Midbrain (tissue), 1 donor: ENCODE measurements around the gene CBARP.

ENCODE experiments used
- DNase-seq: peaks from one replicate; lab custom pipeline; 2025; lab: John Stamatoyannopoulos, UW

The CBARP gene

DNA sequence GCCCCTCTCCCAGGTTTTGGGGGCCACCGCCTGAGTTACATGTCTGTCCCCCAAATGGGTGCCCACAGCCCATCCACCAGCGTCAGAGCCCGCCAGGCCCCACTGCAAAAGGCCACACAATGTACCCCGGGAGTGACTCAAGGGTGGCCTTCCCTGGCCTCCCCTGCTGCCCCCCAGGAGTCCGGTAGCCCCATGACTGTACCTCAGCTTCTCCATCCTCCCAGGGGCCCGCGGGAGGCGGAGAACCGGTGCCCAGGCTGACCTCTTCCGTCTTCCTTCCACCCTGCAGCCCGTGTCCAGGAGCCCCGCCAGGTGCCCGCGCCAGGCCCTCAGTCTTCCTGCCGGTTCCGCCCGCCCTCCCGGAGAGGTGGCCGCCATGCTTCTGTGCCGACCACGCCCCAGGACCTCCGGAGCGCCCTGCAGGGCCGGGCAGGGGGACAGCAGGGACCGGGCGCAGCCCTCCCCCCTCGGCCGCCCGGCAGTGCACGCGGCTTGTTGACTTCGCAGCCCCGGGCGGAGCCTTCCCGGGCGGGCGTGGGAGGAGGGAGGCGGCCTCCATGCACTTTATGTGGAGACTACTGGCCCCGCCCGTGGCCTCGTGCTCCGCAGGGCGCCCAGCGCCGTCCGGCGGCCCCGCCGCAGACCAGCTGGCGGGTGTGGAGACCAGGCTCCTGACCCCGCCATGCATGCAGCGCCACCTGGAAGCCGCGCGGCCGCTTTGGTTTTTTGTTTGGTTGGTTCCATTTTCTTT is 10.3 kb downstream of the CBARP start:
- DNase-seq = no peak

GRCh38 chr19:1226522-1227303 is 11.1 kb downstream of the CBARP start:
- no peak for DNase-seq

- DNase-seq = no peak
These were observed 11.6 kb downstream of the CBARP start for GRCh38 chr19:1226227-1226518.

GRCh38 chr19:1225440-1226226 is 12.2 kb downstream of the CBARP start:
- DNase-seq = no peak

GRCh38 chr19:1224847-1225246 is 13.0 kb downstream of the CBARP start:
- no peak for DNase-seq

DNA sequence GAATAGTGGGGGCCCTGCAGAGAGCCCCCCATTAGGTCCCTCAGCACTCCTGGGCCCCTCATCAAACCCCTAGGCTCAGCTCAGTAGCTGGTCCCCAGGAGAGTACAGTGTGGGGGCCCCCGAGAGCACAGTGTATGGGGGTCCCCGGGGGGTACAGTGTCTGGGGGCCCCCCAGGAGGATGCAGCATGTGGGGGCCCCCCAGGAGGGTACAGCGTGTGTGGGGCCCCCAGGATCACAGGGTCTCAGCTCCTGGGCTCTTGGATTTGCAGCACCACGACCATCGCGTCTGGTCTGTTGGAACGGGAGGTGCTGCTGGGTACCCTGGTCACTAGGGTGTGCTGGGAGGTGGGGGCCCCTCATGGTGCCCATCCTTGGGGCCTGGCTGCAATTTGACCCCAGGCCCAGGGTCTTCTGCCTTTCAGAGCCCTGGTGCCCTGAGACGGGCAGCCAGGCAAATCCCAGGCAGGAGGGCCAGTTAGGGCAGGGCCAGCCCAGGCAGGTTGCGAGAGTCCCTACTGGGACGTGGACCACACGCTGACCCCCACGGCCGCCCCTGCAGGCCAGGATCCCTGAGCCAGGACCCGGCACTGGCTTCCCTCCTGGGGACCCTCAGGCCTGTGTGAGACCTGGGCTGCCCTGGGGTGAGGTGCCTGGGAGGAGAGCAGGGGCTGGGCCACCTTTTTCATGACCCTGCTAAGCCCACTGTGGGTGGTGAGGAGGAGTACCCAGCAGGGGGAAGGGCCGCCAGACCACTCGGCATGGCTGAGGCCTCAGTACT is 13.6 kb downstream of the CBARP start:
- no peak for DNase-seq

DNA sequence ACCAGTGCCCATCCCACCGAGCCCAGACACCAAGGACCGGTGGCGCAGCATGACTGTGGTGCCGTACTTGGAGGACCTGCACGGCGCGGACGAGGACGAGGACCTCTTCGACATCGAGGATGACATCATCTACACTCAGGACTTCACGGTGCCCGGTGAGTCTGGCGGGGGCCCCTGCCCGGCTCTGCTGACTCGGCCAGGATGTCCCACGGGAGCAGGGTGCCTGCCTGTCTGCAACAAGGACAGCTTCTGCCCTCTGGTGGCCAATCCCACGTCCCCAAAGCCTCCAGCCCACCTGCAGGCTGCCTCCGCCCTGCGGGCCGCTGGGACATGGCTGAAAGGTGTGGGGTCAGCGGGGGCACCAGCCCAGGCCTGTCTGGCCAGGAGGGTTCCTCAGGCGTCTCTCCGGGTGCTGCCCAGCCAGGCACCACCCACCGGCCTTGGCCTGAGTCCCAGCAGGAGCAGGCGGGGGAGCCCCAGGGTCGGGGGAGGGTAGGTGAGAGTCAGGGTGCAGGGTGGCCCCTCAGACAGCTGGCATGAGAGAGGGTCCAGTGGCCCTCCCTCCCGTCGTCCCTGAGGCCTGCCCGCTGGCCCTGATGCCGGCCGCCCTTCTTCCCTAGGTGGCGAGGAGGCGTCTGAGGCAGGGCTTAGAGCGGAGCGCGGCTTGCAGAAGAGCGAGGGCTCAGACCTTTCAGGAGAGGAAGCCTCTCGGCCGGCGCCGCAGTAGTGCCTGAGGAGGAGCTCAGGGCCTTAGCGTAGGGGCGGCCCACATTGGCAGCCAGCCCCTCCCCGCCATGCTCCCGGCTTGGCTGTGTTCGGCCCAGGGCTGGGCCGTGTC is 14.6 kb downstream of the CBARP start:
- DNase-seq = no peak

GRCh38 chr19:1222394-1222793 is 15.4 kb downstream of the CBARP start:
- DNase-seq = no peak

DNA sequence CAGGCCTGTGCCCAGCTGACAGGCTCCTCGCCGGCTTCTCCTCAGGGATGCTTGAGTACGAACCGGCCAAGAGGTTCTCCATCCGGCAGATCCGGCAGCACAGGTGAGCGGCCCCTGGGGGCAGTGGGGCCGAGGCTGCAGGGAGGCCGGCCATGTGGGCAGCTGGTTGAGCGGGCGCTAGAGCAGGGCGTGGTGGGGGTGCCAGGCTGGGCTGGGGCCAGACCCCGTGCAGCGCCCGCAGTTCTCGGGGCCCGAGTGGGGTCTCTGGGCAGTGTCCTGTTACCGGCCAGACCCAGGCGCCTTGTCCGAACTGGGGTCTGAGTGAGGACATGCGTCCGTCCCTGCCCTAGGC is 15.9 kb downstream of the CBARP start:
- no peak for DNase-seq

GRCh38 chr19:1220976-1221903 is 16.6 kb downstream of the CBARP start:
- DNase-seq = peak; percentile 74

- no peak for DNase-seq
These were observed 17.3 kb downstream of the CBARP start for GRCh38 chr19:1220477-1220930.

DNA sequence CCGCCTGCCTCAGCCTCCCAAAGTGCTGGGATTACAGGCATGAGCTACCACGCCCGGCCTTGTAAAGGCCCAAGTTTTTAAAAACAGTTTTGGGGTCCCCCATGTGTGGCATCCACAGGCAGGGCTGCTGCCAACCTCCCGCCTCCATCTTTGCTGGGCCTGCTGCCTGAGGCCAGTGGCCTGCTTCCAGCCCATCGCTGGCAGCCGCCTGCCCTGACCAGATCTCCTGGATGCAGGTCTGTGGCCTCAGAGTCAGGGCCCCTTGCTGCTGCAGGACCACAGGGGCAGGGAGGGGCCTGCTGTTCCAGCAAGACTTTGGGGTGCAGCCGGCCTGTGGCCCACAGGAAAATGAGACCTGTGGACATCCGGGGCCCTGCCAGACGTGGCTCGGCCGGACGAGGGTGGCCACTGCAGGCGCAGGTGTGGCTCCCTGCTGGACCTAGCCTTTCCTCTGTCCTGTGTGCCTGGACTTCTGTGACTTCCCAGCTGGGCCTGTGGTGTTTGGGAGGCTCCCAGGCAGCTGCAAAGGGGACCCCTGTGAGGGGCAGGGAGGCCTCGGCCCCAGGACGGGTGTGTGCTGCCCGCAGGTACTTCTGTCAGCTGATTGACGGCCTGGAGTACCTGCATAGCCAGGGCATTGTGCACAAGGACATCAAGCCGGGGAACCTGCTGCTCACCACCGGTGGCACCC is 17.9 kb downstream of the CBARP start:
- no peak for DNase-seq

DNA sequence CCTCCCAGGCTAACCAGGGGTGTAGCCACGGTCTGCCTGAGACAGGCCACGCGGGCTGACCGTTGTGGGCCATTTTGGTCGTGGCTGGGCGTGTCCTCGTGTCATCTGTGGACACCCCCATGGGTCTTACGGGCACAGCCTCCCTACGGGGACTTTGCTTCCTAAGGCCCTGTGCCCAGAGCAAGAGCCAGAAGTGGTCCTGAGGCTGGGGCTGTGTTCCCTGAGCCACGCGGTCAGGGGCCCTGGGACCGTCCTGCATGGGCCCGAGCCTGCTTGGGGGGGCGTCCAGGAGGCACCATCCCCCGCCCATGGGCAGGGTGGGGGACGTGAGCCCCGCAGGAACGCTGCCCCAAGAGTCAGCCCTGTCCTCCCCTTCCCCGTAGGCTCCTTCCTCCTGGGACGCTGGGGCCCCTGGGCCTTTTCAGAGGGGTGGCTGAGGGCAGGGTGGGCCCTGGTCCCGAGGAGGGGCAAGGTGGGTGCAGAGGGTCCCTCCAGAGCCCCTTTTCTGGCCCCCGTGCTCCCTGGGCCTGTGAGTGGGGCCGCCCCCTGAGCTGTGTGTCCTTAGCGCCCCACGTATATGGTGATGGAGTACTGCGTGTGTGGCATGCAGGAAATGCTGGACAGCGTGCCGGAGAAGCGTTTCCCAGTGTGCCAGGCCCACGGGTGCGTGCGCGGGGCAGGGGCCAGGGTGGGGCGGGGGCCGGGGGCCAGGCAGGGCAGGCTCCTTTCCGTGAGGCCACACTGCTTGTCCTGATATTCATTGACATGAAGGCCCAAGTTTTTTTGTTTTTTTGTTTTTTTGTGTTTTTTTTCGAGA is 18.8 kb downstream of the CBARP start:
- DNase-seq = no peak

- no peak for DNase-seq
These were observed 20.4 kb downstream of the CBARP start for GRCh38 chr19:1217366-1217765.

GRCh38 chr19:1216756-1217155 is 21.0 kb downstream of the CBARP start:
- no peak for DNase-seq

GRCh38 chr19:1214862-1215731 is 22.7 kb downstream of the CBARP start:
- DNase-seq = peak; percentile 79

DNA sequence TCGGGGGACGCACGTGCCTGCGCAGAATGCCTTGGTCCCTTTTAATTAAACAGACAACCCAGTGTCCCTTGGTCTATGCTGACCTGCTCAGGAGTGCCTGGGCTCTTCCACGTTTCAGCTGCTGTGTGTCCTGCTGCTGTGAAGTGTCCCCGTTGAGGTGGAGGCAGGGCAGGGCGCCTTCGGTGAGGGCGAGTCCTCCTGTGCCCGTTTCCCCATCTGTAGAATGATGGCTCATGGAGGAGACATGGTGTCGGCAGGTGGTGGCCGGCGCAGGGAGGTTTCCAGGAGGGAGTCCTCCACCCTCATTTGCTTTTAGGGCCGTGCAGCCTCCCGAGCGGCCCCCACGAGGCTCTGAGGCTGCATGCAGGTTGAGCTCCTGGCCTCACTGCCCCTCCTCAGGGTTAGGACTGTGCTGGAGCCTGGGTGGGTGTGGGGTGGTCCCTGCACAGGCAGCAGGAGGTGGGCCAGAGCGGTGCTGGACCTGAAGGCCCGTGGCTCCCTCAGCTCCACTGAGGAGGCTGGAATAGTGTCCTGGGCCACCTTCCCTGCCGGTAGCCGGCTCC is 23.4 kb downstream of the CBARP start:
- DNase-seq = no peak
